Measurements from ENCODE around the gene MAP3K14. TPM values are rescaled to one million over a fixed set of nuclear protein-coding genes. Genes with fewer than 3 reads are reported as not detected.

Gene MAP3K14
- total RNA-seq, 1 experiment from 2014 or later, result 7.8 TPM

DNA sequence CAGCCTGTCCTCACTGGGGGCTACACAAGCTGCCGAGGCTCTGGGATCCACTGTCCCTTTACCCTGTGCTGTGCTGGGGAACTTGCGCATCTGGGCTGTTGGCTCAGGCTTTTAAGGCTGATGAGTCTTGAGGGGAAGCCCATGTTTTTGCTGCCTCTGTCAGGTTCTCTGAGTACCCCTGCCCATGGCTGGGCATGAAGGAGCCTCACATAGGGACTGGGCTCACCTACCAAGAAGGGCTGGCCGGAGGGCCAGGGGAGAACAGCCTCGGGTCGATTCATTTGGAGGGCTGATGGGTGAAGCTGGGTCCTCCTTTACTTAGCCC, 80.6 kb downstream of the MAP3K14 start:
- 0 out of 5 replicates have a peak overlapping the region, but pooled peaks of 1 of the 2 experiments have one; percentile 9 for H3K4me3 Mint-ChIP-seq
- H4K8ac ChIP-seq (replicated peaks; ENCODE audit: insufficient read length, low read depth, low read length), result no peak overlapping the region
- H3K27ac ChIP-seq (ENCODE audit: insufficient read length, low read depth, low read length), result no peak overlapping the region
- no peak overlapping the region for H2AFZ ChIP-seq (ENCODE audit: low read length)
- H3K9me3 Mint-ChIP-seq, result no peaks in the 10 kb centered on the region; a peak in 2 of 5 replicates
- no peaks in the 10 kb centered on the region for H4K20me1 ChIP-seq (ENCODE audit: control insufficient read depth, insufficient read depth, insufficient read length)
- no peaks in the 10 kb centered on the region for H3K9me3 ChIP-seq (ENCODE audit: control insufficient read depth, low read depth, low read length)
- no peak overlapping the region for H2BK5ac ChIP-seq (ENCODE audit: insufficient read length, low read length)
- H2AK5ac ChIP-seq (ENCODE audit: insufficient read length, low read length), result no peak overlapping the region
- no peak overlapping the region for H3K4me2 ChIP-seq (ENCODE audit: insufficient read depth, insufficient read length, low read length)
- peaks cover 7% of the 10 kb centered on the region; the same call in 1 of the 2 replicates for H3K4me1 ChIP-seq (ENCODE audit: insufficient read depth, low read length)
- H3K9ac ChIP-seq (ENCODE audit: extremely low read depth, insufficient read length, low read length), result no peak overlapping the region
- no peak overlapping the region; the same call in 1 of the 2 replicates for H3K14ac ChIP-seq (ENCODE audit: insufficient read depth, low read length)
- H2BK20ac ChIP-seq (ENCODE audit: low read depth, low read length, poor library complexity, severe bottlenecking), result no peak overlapping the region
- H3K36me3 Mint-ChIP-seq (ENCODE audit: insufficient read depth in 1 of 3, low read depth in 3 of 3), result peaks cover 0 to 4% (median 0%) of the 10 kb centered on the region in 3 experiments; a peak in 2 of 7 replicates
- H3K18ac ChIP-seq (ENCODE audit: insufficient read length, low read depth, low read length), result no peak overlapping the region
- H3K27me3 Mint-ChIP-seq (ENCODE audit: low read depth), result peaks cover 50% of the 10 kb centered on the region
- no peak overlapping the region for H4K5ac ChIP-seq (ENCODE audit: insufficient read length, low read depth, low read length)
- peak overlapping the region in 1 of 3 experiments; percentile 70; a peak in 1 of 7 replicates for H3K27ac Mint-ChIP-seq
- peaks cover 14 to 30% of the 10 kb centered on the region in 2 experiments for H3K4me1 Mint-ChIP-seq
- no peaks in the 10 kb centered on the region for H3K79me1 ChIP-seq (ENCODE audit: insufficient read depth, low read depth, low read length, poor library complexity, severe bottlenecking)
- H4K91ac ChIP-seq (ENCODE audit: insufficient read length, low read depth, low read length), result no peak overlapping the region
- TF ChIP-seq, protein P1, sequence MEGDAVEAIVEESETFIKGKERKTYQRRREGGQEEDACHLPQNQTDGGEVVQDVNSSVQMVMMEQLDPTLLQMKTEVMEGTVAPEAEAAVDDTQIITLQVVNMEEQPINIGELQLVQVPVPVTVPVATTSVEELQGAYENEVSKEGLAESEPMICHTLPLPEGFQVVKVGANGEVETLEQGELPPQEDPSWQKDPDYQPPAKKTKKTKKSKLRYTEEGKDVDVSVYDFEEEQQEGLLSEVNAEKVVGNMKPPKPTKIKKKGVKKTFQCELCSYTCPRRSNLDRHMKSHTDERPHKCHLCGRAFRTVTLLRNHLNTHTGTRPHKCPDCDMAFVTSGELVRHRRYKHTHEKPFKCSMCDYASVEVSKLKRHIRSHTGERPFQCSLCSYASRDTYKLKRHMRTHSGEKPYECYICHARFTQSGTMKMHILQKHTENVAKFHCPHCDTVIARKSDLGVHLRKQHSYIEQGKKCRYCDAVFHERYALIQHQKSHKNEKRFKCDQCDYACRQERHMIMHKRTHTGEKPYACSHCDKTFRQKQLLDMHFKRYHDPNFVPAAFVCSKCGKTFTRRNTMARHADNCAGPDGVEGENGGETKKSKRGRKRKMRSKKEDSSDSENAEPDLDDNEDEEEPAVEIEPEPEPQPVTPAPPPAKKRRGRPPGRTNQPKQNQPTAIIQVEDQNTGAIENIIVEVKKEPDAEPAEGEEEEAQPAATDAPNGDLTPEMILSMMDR (conservative IDR thresholded peaks at IDR 0.05), result no peak
- H3K4ac ChIP-seq (ENCODE audit: low read depth, low read length), result no peak overlapping the region
- WGBS (ENCODE audit: extremely low coverage, insufficient read length, low lambda C conversion rate), result no CpG with 5 or more reads among the region's 5 CpGs
- no peaks in the 10 kb centered on the region for H3K79me2 ChIP-seq (ENCODE audit: insufficient read depth, low read length)
- no peak overlapping the region for H3K56ac ChIP-seq (ENCODE audit: insufficient read length, low read depth, low read length)
- H3K23ac ChIP-seq (ENCODE audit: insufficient read length, low read depth, low read length), result no peak overlapping the region
- peaks cover 4% of the 10 kb centered on the region; the same call in 1 of the 2 replicates for H3K27me3 ChIP-seq (ENCODE audit: insufficient read depth, low read length)
- no peak overlapping the region for H2BK120ac ChIP-seq (ENCODE audit: low read depth, low read length, poor library complexity, severe bottlenecking)
- DNase-seq, result peak; percentile 52
- H2BK15ac ChIP-seq (ENCODE audit: low read depth, low read length), result no peak overlapping the region
- no peak overlapping the region for H3T11ph ChIP-seq (ENCODE audit: low read length)
- peaks cover 5% of the 10 kb centered on the region for H3K23me2 ChIP-seq (ENCODE audit: insufficient read length, low read depth, low read length, poor library complexity, severe bottlenecking)
- no peak overlapping the region for H2BK12ac ChIP-seq (ENCODE audit: insufficient read length, low read depth, low read length)
